ENCODE data around the gene PPIP5K2. TPM values are rescaled to one million over a fixed set of nuclear protein-coding genes. Genes with fewer than 3 reads are reported as not detected.

The PPIP5K2 gene
- total RNA-seq = 74.7 and 76.7 TPM in 2 replicates

DNA sequence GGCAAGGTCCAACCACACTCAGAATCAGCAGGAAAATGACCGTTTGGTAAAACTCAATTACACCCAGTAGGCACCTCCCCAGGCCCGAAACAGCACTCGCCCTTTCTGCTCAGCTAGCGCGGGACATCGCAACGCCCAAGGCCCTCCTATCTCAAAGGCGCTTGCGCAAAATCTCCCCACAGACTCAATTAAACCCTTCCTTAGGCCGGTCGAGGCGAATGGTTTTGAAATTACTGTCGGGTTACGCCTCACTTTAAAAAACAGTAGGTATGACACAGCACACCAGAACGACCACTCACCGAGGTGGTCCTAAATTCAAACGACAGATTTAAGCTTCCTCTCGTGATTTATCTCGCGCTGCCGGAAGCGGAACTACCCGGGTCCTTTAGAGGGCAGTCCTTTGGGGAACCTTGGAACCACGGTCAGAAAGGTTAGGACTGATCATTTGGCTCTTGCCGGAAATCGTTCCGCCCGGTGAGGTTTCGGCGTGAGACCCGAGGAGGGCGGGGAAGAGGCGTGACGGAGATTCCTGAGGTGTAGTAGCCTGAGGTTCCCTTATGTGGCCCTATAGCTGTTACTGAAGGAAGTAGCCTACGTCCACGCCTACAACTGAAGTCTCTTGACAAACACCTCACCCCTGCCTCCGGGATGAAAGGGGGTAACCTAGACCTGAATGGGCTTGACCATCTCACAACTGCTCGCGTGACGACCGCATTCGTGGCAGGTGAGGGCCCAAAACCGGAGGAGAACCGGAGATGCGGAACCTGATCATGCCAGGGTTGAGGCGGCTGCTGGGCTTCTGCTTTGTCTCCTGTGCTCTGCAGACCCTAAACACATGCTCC, at the start of gene PPIP5K2, which contains the start of gene GIN1:
TSS of gene PPIP5K2 (plus strand) at position 537 of the 842 bp plus-strand sequence. CDS start 9,289 bp downstream, outside the sequence.
TSS of gene GIN1 (minus strand) at position 374 of the 842 bp plus-strand sequence. CDS start 11,431 bp downstream, outside the sequence.

DNA sequence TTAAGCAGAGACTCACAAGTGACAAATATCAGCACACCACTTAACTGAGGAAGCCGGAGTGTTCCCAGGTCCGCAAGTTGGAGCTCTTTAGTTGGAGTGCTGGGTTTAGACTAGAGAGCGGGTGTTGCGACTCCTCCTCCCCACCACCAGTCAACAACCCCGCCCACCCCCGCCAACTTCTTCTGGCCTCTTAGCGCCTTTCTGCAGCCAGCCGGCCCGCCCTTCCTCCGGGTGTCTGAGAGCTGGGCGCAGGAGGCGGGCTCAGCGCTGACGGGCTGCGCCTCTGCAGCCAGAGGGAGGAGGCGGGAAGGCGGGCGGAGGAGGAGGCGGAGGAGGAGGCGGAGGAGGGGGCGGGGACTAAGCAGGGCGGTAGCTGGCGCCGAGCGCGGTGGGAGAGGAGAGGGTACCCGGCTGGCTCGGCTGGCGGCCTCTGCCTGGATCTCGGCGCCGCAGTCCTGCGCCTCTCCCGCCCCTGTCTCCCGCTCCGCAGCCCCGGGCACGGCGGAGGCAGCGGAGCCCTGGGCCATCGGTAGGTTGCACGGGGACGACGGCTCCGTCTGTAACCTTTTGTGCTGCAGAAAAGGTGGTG, 138.4 kb downstream of the PPIP5K2 start, which contains the start of gene MACIR:
TSS of gene MACIR (plus strand) at position 396 of the 589 bp plus-strand sequence. CDS start 17,157 bp downstream, outside the sequence.

Other genes with a start within 250 kb of the PPIP5K2 start
- 8.4 and 9.9 TPM in 2 replicates for gene GIN1, start 163 bp upstream of the PPIP5K2 start, total RNA-seq
- gene MACIR, start 138.5 kb downstream of the PPIP5K2 start, total RNA-seq = 20.5 and 25.6 TPM in 2 replicates